Superior temporal gyrus (tissue), 1 donor: ENCODE data around the gene ECI2.

Experiments
- DNase-seq: peaks from one replicate; pipeline ENCODE4 v3.0.0-alpha.2; 2016; ENCODE audit errors: extremely low spot score

ECI2 gene, protein sequence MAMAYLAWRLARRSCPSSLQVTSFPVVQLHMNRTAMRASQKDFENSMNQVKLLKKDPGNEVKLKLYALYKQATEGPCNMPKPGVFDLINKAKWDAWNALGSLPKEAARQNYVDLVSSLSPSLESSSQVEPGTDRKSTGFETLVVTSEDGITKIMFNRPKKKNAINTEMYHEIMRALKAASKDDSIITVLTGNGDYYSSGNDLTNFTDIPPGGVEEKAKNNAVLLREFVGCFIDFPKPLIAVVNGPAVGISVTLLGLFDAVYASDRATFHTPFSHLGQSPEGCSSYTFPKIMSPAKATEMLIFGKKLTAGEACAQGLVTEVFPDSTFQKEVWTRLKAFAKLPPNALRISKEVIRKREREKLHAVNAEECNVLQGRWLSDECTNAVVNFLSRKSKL

GRCh38 chr6:4134841-4135664 is at the start of gene ECI2:
Gene ECI2 (minus strand): TSS chr6:4135575. CDS start chr6:4135560, 15 bp downstream.
- DNase-seq = peak; percentile 75

DNA sequence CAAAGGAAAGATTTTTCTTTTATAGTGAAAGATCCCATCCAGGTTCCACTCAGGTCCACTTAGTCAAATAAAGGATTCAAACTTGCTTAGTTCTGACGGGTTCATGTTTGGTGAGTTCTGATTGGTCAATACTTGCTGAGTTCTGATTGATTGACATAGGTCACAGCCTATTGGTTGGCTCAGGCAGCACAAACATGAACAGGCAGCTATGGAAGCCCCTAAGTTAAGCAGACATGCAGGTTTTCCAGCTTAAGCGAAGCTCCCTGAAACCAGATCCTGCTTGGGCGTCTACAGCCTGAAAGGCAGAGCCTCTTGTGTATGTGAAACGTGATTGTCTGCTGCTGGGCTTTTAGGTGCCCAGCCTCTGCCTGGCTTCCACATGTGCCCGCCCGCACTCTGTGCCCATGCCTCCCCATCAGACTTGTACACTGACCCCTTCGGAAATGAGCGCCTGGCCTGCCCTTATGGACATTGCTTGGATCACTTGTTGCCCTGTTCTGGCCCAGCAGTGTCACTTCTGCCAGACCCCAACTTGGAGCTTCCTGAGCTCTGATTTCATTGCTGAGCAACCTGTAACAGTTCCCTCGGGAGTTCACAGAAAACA is 45.4 kb upstream of the ECI2 start:
- DNase-seq = no peak

DNA sequence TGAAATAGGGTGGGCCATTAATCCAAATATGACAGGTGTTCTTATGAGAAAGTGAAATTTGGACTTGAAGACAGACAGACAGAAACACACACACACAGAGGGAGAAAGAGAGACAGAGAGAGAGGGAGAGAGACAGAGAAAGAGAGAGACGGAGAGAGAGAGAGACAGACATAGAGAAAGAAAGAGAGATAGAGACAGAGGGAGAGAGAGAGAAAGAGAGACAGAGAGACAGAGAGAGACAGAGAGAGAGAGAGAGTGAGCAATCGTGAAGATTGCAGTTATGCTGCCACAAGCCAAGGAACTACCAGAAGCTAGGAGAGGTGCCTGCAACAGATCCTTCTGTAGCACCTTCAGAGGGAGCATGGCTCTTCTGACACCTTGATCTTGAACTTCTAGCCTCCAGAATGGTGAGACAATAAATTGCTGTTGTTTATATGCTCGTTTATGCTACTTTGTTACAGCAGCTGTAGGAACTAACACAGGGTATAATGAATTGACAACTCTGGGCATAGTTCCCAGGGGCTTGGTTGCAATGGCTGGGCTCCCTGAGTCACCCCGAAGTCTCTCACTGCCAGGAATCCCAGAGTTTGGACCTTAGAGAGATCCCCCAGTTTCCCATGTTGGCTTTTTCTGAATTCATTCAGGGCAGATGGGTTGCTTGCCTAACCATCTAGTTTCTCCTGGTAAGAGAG is 44.7 kb upstream of the ECI2 start:
- DNase-seq = no peak

DNA sequence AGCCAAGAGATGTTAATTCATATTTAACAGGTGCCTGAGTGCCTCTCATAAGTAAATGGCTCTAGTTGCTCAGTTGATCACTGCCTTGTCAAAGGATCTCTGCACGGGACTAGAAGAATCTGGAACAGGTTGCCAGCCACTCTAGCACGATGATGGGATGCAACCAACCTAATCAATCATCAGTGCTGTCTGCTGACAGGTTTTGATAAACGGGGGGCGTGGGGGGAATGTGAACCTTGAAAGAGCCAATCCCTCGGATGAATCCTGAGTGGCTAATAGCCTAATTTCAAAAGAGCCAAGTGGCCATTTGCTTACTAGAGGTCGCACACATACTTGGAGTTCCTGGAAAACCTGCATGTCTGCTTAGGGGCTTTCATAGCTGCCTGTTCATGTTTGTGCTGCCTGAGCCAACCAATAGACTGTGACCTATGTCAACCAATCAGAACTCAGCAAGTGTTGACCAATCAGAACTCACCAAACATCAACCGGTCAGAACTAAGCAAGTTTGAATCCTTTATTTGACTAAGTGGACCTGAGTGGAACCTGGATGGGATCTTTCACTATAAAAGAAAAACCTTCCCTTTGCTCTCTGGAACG is 43.5 kb upstream of the ECI2 start:
- DNase-seq = no peak

DNA sequence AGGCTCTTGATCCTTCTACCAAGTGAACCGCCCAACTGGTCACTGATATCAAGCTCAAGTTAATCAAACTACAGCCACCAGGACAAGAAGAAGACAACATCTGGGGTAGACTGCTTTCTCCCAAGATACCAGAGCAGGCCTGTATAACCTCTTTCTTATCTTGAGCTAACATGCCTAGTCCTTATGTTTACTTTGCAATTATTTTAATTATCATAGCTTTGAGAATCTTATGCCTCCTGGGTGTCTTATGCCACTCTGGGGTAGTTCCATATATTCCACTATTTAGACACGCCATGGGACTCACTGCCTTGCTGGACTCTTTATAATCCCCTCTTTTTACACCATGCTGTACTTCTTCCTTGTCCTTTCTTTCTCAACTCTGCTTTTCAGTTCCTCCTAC is 41.5 kb upstream of the ECI2 start:
- no peak for DNase-seq

DNA sequence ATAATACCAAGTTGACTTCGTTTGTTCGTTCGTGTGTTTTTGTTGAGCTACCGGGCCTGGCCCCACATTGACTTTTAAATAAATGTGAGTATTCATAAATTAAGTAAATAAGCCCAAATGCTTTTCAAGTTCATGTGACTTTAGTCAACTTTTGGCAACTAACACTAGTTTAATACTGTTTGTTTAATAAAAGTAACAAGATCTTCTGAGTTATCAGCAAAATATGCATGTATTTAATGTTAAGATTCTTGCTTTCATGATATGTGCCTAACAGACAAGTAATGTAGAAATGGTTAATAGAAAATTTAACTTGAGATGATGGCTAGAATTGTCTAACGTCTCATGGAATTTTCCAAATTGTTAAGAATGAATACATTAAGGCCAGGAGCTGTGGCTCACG is 38.7 kb upstream of the ECI2 start:
- no peak for DNase-seq

DNA sequence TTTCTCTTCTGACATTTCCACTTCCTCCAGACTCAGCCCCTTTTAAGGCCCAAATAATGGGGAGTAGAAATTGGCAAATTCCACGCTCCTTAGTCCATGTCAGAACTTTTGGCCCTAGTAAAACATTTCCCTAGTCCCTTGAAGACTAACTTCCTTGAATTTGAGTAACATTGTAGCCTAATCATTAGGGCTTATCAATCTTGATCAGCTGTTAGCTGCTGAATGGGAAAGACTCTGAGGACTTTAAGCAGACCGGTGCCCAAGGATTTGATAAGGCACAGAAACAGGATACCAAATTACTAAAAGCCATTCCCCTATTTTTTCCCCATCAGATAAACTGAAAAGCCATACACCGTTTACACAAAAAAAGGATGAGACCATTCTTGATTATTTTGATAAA is 37.0 kb upstream of the ECI2 start:
- DNase-seq = no peak

GRCh38 chr6:4170297-4170696 is 34.9 kb upstream of the ECI2 start:
- no peak for DNase-seq

GRCh38 chr6:4169028-4169789 is 33.8 kb upstream of the ECI2 start:
- DNase-seq = no peak

DNA sequence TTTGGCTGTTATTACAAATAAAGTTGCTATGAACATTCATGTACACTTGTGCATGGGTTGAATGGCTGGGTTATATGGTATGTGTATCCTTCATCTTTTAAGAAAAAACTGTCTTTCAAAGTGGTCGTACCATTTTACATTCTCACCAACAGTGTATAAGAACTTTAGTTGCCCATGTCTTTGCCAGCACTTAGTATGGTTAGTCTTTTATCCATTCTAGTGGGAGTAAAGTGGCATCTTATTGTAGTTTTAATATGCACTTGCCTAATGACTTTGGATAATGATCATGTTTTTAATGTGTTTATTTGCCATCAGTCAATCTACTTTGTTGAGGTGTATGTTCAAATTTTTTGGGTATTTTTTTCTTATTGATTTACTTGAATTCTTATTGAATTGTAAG is 32.5 kb upstream of the ECI2 start:
- DNase-seq = no peak

DNA sequence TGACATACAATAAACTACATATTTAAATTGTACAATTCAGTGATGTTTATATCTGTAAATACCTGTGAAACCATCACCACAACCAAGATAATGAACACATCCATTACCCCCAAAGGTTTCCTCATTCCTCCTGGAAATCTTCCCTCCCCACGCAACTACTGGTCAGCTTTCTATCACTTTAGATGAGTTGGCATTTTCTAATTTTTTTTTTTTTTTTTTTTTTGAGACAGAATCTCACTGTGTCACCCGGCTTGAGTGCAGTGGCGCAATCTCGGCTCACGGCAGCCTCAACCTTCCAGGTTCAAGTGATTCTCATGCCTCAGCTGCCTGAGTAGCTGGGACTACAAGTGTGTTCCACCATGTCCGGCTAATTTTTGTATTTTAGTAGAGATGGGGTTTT is 31.7 kb upstream of the ECI2 start:
- DNase-seq = no peak

GRCh38 chr6:4164456-4164855 is 29.1 kb upstream of the ECI2 start:
- no peak for DNase-seq

- DNase-seq = no peak
These were observed 28.7 kb upstream of the ECI2 start for GRCh38 chr6:4164117-4164442.

DNA sequence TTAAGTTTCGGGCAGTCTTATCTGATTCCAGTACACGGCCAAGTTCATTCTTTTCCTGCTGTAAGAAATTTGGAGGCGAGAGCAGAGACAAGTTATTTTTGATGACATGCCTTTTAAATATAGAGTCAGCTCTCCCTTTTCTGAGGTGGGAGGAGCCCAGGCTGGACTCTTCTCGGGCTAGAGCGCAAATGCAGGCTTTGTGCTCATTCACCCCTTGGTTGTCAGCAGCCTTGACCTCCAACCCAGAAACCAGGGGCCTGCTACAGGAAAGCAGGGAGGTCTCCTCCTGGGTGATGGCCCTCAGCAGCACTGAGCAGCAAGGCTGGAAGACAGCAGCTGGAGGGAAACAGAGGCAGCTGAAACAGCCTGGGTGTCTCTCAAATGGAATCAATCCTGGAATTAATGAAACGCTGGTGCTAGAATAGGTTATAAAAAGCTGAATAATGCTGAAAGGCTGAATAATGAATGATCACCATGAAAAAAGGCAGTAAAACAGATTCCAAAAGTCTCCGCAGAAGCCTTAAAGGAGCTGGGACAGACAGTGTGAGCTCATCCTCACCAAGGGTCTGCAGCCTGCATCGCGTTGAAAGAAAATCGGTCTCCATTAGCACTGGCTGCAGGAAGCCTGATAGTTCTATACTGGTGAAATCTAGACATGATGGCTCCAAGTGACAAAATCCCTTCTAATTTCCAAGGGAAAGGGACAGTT is 28.2 kb upstream of the ECI2 start:
- DNase-seq = no peak

DNA sequence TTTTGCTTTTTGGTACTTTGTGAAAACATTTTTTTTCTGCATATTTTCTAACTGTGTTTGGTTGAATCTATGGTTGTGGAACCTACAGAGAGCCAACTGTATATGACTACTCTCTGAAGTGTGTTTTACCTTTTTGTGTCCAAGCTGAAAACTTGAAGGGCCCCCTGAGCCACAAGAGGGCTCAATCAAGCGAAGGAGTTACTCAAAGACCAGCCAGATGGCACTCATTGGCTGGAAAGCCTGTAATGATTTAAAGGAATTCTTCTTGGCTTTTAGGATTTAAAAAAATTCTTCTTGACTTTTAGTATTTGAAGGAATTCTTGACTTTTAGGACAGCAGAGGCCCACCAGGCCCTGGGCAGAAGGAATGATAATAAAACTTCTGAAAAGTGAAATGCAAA is 27.0 kb upstream of the ECI2 start:
- DNase-seq = no peak

DNA sequence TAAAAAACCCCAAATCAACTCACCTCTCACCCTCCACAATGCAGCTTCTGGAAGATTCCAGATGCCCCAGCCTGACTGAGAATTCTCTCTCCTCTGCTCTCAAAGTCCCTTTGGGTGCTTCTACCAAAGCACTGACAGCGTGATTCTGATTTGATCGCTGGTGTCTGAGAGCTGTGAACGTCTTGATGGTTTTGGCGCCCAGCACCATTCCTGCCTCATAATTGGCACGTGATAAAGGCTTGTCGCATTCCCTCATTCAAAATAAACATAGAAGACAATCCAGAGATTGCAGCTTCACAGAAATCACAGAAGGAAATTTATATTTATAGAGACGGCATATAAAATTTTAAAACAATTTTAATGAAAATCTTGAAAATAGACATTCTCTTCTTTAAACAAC is 24.1 kb upstream of the ECI2 start:
- no peak for DNase-seq

- peak; percentile 31 for DNase-seq
These were observed 22.1 kb upstream of the ECI2 start for GRCh38 chr6:4157506-4157905.

DNA sequence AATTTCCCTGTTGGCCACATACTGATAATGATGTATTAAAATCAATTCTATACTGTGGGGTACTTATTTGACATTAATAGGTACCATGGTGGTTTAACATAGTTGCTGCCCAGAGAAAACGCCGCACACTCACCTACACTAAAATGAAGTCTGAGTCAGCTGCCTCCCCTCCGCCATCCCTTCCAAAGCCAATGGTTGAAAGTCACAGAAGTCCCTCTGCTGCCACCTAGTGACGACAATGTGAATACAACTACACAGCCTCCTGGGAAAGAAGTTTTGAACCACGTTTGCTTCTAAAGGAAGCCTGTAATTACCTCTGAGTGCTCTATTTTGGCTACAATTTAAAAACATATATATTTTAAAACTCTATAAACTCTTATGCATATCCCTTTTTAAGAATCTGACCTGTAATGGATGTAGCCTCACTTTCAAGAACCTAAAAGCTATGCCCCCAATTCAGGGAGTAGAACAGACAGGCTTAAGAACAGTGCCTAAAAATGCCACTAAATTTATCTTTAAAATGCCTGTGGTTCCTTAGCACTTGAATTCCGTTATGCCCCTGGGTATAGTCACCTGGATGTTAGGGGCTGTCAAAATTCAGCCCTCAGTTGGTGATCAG is 20.6 kb upstream of the ECI2 start:
- DNase-seq = peak; percentile 94

DNA sequence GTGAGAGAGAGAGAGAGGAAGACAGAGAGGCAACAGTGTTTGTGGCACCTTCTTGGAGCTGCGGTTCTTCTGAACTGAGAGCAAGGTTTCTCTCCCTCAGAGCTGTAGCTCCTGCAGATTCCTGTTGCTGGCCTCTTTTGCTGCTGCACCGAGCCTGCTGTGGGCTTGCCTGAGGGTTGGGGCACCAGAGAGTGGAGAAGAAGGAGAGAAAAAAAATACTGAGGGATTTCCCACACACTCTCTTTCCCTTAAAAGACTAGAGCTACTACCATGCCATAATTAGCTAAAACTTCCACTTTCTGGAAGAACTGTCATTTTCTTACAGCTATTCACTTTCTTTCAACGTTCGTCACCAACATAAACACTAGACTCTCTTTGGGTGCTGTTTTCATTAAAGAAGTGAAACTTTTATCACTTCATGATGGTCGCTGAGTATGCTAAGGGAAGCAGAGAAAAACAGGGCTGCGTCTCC is 18.2 kb upstream of the ECI2 start:
- DNase-seq = no peak

GRCh38 chr6:4145083-4145482 is 9.7 kb upstream of the ECI2 start:
- no peak for DNase-seq
